T-helper 1 cell treated with Interleukin-12 subunit alpha and Interleukin-12 subunit beta and Interleukin-4 antibody, amounts not matched to agents 30 ng/mL and 1 ng/mL, for 36 hours (primary cell): ENCODE measurements around the gene DDX10. TPM values are rescaled to one million over a fixed set of nuclear protein-coding genes. Genes with fewer than 3 reads are reported as not detected.
"Not testable (repeated sequence)": the region's sequence is repeated elsewhere in the genome, so short reads cannot be mapped to it uniquely, and the experiment has no call there.

Experiments
- intact Hi-C: fragments of 100-400 bp; cut with micrococcal nuclease; formaldehyde crosslinking; loops from one replicate; pipeline ENCODE4 v1.15.1; 2024
- total RNA-seq: library from RNA; stranded (reverse); gene quantifications from 2 replicates; pipeline ENCODE4 v1.2.3, GENCODE V29; 2022

Gene DDX10
- total RNA-seq, 1 donor from 2014 or later: 38.3 TPM

DNA sequence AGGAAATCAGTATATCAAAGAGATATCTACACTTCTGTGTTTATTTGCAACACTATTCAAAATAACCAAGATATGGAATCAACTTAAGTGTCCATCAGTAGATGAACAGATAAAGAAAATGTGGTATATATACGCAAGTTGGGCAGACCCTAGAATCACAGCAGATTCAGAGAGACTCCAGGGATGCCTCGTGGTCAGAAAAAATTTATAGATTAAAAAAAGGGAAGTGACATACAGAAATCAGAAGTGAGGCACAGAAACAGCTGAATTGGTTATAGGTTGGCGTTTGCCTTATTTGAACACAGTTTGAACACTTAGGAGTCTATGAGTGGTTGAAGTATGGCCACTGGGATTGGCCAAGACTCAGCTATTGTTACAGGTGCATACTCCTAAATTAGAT lies 10.8 kb upstream of the DDX10 start:
- intact Hi-C loops: not testable (repeated sequence)

DNA sequence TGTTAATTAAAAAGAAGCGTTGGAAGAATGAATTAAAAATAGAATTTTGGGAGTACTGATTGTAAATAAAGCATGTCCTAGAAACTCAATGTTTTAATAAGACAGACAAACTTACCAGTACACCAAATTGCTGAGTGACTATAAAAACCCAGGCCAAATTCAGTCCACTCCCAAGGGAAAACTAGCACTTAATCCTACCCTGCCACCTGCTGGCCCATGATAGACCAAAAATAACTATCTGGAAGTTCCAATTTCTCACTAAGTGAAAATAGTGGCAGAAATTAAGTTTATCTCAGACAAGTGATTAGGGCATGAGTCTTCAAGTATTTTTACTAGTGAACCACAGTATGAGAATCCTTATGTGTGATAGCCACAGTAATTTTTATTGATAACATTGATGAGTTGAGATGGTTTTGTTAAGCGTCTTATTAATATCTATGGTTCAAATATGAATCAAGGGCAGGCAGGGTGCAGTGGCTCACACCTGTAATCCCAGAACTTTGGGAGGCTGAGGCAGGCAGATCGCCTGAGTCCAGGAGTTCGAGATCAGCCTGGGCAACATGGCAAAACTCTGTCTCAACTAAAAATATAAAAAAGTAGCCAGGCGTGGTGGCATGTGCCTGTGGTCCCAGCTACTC lies 9.8 kb upstream of the DDX10 start:
- intact Hi-C loops: loop anchor here (1.0 kb wide), 3 partner anchors 538 to 1079 kb away; no protein-coding TSS in a partner anchor

DNA sequence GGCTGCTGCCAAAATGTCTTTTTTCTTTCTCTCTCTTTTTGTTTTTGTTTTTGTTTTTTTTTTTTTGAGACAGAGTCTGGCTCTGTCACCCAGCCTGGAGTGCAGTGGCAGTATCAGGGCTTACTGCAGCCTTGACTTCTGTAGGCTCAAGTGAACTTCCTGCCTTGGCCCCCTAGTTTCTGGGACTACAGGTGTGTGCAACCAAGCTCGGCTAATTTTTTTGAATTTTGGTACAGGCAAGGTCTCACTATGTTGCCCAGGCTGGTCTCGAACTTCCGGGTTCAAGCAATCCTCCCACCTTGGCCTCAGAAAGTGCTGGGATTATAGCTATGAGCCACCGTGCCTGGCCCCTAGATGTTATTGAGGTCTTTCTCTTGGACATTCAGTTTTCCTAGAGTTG lies 2.2 kb upstream of the DDX10 start:
- intact Hi-C loops: loop anchor here (10.0 kb wide), 2 partner anchors 168 to 192 kb away; partner anchors contain the start of gene POGLUT3

DNA sequence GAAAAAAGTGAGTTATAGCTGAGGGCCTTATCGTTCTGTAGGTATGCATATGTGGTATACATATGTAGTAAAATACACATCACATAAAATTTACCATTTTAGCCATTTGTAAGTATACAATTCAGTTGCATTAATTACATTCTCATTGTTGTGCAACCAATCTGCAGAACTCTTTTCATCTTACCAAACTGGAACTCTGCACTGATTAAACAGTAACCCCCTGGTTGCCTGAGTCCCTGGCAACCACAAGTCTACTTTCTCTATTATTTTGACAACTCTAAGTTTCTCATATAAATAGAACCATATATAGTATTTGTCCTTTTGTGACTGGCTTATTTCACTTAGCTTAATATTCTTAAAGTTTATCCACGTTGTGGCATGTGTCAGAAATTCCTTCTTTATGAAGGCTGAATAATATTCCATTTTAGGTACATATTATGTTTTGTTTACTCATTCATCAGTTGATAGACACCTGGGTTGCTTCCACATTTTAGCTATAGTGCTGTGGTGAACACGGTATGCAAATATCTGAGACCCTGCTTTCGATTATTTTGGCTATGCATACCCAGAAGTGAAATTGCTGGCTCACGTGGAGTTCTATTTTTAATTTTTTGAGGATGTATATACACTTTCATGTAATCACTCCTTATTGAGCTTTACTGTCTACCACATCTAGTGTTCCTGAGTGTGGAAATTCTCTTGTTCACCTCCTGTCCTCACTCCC lies 1.6 kb upstream of the DDX10 start:
- intact Hi-C loops: loop anchor here (10.0 kb wide), 2 partner anchors 169 to 191 kb away; partner anchors contain the start of gene POGLUT3

DNA sequence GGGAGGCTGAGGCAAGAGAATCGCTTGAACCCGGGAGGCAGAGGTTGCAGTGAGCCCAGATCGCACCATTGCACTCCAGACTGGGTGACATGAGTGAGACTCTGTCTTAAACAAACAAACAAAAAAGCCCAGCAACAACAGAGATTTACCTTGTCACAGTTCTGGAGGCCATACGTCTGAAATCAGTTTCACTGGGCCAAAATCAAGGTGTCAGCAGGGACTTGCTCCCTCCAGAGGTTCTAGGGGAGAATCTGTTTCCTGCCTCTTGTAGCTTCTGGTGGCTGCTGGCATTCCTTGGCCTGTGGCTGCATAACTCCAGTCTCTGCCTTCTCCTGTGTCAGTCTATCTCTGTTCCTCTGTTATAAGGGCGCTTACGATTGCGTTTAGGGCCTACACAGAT lies 1.5 kb downstream of the DDX10 start:
- intact Hi-C loops: loop anchor here (5.0 to 10.0 kb wide), 3 partner anchors 172 to 809 kb away; partner anchors contain the start of genes POGLUT3 and SLC35F2

DNA sequence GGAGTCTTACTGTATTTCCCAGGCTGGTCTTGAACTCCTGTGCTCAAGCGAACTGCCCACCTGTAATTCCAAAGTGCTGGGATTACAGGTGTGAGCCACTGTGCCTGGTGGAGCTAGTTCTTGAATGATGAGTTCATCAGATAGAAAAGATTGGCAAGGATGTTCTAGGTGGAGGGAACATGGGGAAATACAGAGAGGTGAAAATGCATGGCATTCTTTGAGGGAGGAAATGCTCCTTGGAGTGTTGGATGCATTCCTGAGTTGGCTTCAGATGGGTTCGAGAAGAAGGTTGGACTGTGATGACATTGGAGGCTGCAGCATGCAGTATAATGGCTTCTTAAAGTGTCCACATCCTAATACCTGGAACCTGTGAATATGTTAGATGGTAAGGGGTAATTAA lies 4.4 kb downstream of the DDX10 start:
- intact Hi-C loops: loop anchor here (5.0 to 10.0 kb wide), 3 partner anchors 174 to 812 kb away; partner anchors contain the start of genes POGLUT3 and SLC35F2

DNA sequence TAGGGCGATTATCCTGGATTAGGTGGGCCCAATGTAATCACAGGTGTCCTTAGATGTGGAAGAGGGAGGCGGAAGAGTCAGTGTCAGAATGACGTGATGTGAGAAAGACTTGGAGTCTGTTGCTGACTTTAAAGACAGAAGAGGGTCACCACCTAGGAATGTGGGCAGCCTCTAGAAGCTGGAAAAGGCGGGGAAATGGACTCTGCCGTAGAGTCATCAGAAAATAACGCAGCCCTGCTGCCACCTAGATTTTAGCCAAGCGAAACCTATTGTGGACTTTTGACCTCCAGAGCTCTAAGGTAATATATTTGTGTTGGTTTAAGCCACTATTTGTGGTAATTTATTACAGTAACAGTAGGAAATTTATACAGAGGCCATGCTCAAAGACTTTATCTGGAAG lies 4.8 kb downstream of the DDX10 start:
- intact Hi-C loops: loop anchor here (5.0 to 10.0 kb wide), 3 partner anchors 175 to 812 kb away; partner anchors contain the start of genes POGLUT3 and SLC35F2

DNA sequence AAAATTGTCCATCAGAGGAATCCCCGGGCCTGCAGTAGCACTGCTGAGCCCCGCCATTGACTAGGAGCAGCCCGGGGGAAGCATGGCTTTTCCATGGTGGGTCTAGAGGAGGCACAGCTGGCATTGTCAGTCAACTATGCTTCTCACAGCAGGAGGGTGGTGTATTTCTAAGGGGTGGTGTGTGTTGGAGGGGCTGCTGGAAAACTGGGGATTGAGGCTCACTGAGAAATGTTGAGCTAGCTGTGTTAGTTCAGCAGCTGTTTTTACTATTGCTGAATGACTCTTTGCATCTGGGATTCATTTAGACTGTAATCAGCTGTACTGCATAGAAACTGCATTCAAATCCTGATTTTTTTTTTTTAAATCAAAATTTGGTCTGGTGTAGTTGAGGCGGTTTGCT lies 5.6 kb downstream of the DDX10 start:
- intact Hi-C loops: no loop called here

DNA sequence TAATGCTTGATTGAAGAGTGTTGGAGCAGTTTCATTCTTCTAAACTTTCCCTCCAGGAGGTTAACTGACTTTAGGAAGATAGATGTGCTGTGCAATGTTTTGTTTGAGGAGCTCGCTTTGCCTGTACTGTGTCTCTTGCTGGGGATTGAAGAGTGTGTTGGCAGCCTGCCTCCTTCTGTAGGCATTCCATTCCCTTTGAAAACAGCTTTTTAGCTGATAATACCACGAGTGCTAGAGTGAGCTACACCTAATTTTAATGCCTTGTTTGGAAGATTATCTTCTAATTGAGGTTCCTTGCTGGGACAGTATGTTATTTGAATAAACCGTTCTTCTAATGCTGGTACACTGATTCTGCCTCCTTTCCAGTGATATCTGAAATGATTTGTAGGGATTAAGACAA lies 7.2 kb downstream of the DDX10 start:
- intact Hi-C loops: no loop called here

DNA sequence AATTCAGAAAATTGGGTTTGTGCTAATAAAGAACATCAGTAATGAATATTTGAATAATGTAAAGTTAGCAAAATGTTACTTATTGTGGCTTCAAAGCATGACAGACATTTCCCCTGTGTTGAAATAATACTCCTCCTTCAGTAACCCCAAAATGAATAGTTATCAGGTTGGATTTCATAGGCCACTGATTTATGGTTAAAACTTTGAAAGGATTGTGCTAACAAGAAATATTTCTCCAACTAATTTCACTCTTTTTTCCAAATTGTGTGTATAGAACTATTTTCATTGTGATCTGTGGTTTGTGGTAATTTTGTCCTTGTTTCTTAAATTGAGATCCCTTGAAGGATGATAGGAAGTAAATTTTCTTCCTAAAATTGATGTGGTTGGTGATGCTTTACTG lies 7.9 kb downstream of the DDX10 start:
- intact Hi-C loops: no loop called here

DNA sequence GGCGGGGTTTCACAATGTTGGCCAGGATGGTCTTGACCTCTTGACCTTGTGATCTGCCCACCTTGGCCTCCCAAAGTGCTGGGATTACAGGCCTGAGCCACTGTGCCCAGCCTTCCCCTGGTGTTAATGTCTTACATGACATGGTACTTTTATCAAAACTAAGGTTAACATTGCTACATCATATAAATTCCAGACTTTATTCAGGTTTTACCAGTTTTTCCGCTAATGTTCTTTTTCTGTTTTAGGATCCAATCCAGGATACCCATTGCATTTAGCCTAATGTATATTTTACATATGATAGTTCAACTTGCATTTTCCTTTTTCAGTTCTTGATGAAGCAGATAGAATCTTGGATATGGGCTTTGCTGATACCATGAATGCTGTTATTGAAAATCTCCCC lies 14.2 kb downstream of the DDX10 start:
- intact Hi-C loops: no loop called here

DNA sequence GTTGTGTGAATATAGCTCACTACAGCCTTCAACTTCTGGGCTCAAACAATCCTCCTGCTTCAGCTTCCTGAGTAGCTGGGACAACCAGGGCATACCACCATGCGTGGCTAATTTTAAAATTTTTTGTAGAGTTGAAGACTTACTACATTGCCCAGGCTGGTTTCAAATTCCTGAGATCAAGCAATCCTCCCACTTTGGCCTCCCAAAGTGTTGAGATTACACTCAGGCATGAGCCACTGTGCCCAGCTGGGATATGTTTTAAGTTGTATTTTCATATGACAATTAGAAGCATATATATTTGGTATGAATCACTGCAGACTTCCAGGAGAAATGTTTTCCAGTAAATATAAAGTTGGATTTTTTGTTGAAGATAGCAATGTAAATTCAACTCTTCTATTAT lies 15.4 kb downstream of the DDX10 start:
- intact Hi-C loops: no loop called here

DNA sequence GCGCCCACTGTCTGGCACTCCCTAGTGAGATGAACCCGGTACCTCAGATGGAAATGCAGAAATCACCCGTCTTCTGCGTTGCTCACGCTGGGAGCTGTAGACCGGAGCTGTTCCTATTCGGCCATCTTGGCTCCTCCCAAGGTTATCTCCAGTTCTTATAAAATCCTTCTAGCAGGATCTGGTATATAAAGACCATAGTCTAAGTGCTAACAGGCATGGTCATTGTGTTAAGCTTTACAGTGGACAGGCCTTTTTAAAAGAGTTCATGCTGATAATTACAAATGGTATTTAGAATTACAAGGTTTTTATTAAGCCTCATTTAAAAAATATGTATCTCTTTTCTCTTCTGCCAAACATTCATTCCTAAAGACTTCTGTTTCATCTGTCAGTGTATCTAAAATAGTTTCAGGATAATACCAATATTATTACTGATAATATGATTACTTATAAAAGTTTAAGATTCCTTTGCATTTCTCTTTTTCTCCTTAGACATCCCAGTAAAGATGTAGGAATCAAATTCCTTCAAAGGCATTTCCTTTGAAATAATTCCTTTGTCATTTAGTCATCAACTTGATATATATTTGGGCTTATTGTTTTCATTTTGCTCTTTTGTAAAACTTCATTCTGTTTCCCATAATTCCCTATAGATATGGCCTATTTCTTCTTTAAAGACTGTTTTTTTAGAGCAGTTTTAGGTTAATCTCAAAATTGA lies 20.7 kb downstream of the DDX10 start:
- intact Hi-C loops: no loop called here

DNA sequence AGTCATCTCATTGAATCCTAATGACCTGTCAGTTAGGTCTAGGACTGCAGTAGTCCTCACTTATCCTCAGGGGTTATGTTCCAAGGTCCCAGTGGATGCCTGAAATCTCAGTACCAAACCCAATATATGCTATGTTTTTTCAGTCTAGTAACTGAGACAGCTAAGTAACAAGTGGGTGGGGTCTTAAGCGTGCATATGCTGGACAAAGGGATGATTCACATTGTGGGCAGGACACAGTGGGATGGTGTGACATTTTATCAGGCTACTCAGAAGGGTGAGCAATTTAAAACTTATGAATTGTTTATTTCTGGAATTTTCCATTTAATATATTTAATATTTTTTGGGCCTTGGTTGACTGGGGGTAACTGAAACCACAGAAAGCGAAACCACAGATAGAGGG lies 29.0 kb downstream of the DDX10 start:
- intact Hi-C loops: no loop called here

DNA sequence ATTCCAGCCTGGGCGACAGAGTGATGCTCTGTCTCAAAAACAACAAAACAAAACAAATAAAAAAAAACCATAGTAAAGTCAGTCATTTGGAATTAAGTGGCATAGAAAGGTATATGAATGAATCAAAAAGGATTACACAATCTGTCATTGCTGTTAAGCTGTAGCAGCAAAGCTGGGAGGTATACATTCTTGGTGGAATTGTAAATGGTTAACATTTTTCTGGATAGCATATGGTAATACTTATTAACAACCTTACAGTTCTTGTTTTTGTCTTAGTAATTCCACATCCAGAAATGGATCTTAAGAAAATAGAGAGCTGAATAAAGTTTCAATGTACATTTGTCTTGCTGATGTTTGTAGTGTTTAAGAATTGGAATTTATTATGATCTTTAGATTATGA lies 30.0 kb downstream of the DDX10 start:
- intact Hi-C loops: no loop called here

DNA sequence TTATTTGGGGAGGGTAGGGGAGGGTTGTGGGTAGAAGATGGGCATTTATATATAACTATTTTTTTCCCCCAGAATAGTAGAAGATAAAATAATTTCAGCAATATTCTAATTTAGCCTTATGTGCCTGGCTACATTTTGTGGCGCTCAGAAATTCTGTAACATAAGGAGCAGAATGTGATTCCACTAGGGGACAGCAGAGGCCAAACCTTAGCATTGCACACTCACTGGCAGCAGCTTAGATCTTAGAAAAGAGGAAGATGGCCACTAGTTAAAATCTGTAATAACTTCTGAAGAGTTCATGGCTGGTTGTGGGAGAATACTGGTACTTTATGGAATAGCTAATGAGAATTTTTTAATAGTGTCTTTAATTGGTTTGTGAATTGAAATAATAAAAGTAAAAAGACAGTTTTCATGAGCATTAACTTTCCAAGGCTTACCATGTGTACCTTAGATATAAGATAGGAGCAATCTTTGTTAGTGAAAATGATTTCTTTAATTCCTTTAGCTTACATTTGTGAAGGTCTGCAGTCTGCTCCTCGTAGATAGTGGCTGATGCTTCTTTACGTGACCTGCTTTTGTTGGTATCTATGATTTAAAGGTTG lies 33.1 kb downstream of the DDX10 start:
- intact Hi-C loops: loop anchor here (1.0 kb wide), 3 partner anchors 37 to 1241 kb away; no protein-coding TSS in a partner anchor

DNA sequence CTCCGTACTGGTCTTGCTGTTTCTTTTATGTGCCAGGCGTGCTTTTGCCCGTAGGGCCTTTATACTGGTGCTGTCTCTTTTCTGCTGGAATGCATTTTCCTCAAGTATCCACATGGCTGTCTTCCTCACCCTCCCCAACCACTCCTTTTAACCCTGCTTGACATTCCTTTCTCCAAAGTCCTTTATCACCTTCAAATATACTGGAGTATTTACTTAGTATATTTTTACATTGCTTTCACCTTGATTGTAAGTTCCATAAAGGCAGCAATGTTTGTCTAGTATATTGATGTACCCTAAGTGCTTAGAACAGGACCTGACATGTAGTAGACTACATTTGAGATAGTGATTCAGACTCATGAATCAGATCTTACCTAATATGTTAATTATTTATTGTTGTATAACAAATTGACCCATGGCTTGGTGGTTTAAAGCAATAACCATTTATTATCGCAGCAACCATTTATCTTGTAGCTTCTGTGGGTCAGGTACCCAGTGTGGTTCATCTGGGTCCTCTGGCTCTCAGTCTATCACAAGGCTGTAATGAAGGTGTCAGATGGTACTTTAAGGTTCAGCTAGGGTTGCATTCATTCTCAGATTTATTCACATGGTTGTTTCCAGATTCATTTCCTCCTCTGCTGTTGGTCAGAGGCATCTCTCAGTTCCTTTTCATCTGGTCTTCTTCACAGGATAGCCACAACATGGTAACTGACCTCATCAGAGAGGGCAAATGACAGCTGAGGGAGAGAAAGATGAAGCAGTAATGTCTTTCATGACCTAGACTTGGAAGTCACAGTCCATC lies 34.2 kb downstream of the DDX10 start:
- intact Hi-C loops: loop anchor here (1.0 kb wide), 3 partner anchors 36 to 1240 kb away; no protein-coding TSS in a partner anchor

DNA sequence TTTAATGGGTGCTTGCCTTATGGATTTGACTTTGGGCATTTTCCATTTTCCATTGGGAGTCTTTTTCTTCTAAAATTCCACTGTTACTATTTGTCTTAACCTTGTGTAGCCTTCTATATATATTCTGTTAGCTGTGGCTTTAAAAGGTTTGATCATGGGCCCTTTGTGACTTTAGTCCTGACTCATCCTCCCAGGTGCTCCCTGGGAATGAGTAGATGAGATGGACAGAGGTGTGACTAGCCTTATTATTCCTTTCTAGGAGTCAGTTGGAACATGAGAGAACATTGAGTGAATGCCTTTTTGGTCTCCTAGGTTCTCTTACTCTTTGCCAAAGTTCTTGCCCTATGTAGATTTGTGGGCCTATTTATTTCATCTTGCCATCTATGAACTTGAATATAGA lies 39.0 kb downstream of the DDX10 start:
- intact Hi-C loops: no loop called here

DNA sequence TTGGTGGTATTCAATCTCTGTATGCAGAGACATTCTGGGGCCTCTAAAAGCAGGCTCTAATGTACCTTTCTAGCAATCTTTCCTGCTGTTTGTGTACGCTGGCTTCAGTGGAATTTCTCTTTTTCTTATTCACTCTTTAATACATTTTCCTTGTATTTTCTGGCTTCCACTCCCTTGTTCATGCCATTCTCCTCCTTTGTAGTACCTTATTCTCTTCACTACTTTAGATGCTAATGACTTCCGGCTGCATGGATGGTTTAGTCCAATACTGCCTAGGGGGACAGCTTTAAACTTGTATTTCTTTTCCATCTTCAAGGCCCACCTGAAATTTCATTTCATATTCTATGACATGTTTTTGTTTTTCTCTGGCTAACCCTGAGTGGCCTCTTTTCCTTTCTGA lies 40.2 kb downstream of the DDX10 start:
- intact Hi-C loops: no loop called here

DNA sequence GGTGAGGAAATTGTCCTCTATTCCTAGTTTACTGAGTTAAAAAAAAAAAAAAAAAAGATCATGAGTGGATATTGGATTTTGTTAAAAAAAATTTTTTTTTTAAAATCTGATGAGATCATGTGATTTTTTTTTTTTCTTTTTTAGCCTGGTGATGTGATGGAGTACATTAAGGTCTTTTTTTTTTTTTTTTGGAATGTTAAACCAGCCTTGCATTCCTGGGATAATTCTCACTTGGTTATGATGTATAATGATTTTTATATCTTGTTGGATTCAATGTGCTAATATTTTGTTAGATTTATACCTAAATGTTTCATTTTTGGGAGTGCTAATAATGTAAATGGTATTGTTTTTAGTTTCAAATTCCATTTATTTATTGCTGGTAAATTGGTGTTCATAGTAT lies 43.3 kb downstream of the DDX10 start:
- intact Hi-C loops: no loop called here

DNA sequence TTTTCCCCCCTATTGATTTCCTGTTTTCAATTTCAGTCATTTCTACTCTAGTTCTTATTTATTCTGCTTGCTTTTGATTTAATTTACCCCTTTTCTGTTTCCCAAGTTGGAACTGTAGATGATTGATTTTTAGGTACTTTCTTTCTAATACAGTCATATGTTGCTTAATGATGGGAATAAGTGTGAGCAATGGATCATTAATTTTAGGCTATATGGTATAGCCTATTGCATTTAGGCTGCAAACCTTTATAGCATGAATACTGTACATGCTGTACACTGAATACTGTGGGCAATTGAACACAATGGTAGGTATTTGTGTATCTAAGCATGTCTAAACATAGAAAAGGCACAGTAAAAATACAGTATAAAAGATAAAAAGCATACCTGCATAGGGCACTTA lies 44.9 kb downstream of the DDX10 start:
- intact Hi-C loops: no loop called here
